ENCODE results near the gene FOXA1.

Gene FOXA1

GRCh38 chr14:37602605-37603453 is 7.8 kb upstream of the FOXA1 start:
- no peaks in the 10 kb centered on the region for H3K9me3 ChIP-seq (ENCODE audit: control insufficient read depth, low read length)
- no peaks in the 10 kb centered on the region for H3K36me3 ChIP-seq (ENCODE audit: control insufficient read depth, insufficient read depth, low read length)
- no peak overlapping the region for H3K27ac ChIP-seq (ENCODE audit: low read depth, low read length, severe bottlenecking)
- peaks cover 4% of the 10 kb centered on the region for H3K4me1 ChIP-seq (ENCODE audit: control insufficient read depth, insufficient read depth, low read length, poor library complexity, severe bottlenecking)
- H3K4me3 ChIP-seq (ENCODE audit: extremely low read depth, insufficient read depth, low read length, poor library complexity, severe bottlenecking): no peak overlapping the region
- 72 to 80% methylated on average over 10 to 19 of the region's 24 CpGs for WGBS, 2 experiments (ENCODE audit: insufficient coverage in 2 of 2)

GRCh38 chr14:37601865-37602264 is 6.8 kb upstream of the FOXA1 start:
- Histone ChIP-seq H3K36me3 (ENCODE audit: control insufficient read depth, insufficient read depth, low read length) (no peaks in the 10 kb centered on the region), H3K4me1 (ENCODE audit: control insufficient read depth, insufficient read depth, low read length, poor library complexity, severe bottlenecking) (peaks cover 4% of the 10 kb centered on the region), H3K4me3 (ENCODE audit: extremely low read depth, insufficient read depth, low read length, poor library complexity, severe bottlenecking) (no peak overlapping the region), H3K9me3 (ENCODE audit: control insufficient read depth, low read length) (no peaks in the 10 kb centered on the region), H3K27ac (ENCODE audit: low read depth, low read length, severe bottlenecking) (no peak overlapping the region)
- WGBS, 2 experiments (ENCODE audit: insufficient coverage in 2 of 2): 57 to 67% methylated on average over 10 to 13 of the region's 22 CpGs

- peaks cover 4% of the 10 kb centered on the region for H3K4me1 ChIP-seq (ENCODE audit: control insufficient read depth, insufficient read depth, low read length, poor library complexity, severe bottlenecking)
- H3K27ac ChIP-seq (ENCODE audit: low read depth, low read length, severe bottlenecking): no peak overlapping the region
- H3K36me3 ChIP-seq (ENCODE audit: control insufficient read depth, insufficient read depth, low read length): no peaks in the 10 kb centered on the region
- 82 to 84% methylated on average over 3 to 4 of the region's 4 CpGs for WGBS, 2 experiments (ENCODE audit: insufficient coverage in 2 of 2)
- no peaks in the 10 kb centered on the region for H3K9me3 ChIP-seq (ENCODE audit: control insufficient read depth, low read length)
- no peak overlapping the region for H3K4me3 ChIP-seq (ENCODE audit: extremely low read depth, insufficient read depth, low read length, poor library complexity, severe bottlenecking)
Measured at GRCh38 chr14:37600880-37601741, 6.1 kb upstream of the FOXA1 start.

- Histone ChIP-seq H3K36me3 (ENCODE audit: control insufficient read depth, insufficient read depth, low read length) (no peaks in the 10 kb centered on the region), H3K9me3 (ENCODE audit: control insufficient read depth, low read length) (no peaks in the 10 kb centered on the region), H3K27ac (ENCODE audit: low read depth, low read length, severe bottlenecking) (no peak overlapping the region), H3K4me1 (ENCODE audit: control insufficient read depth, insufficient read depth, low read length, poor library complexity, severe bottlenecking) (peaks cover 4% of the 10 kb centered on the region), H3K4me3 (ENCODE audit: extremely low read depth, insufficient read depth, low read length, poor library complexity, severe bottlenecking) (peak overlapping the region; percentile 19)
- WGBS, 2 experiments (ENCODE audit: insufficient coverage in 2 of 2): 0 to 2% methylated on average over 41 to 54 of the region's 57 CpGs
Measured at GRCh38 chr14:37599507-37600368, 4.7 kb upstream of the FOXA1 start.

- H3K27ac ChIP-seq (ENCODE audit: low read depth, low read length, severe bottlenecking): no peak overlapping the region
- no peaks in the 10 kb centered on the region for H3K9me3 ChIP-seq (ENCODE audit: control insufficient read depth, low read length)
- 6 to 10% methylated on average over 23 to 24 of the region's 36 CpGs for WGBS, 2 experiments (ENCODE audit: insufficient coverage in 2 of 2)
- no peaks in the 10 kb centered on the region for H3K36me3 ChIP-seq (ENCODE audit: control insufficient read depth, insufficient read depth, low read length)
- H3K4me1 ChIP-seq (ENCODE audit: control insufficient read depth, insufficient read depth, low read length, poor library complexity, severe bottlenecking): peaks cover 4% of the 10 kb centered on the region
- no peak overlapping the region for H3K4me3 ChIP-seq (ENCODE audit: extremely low read depth, insufficient read depth, low read length, poor library complexity, severe bottlenecking)
Measured at GRCh38 chr14:37598747-37599506, 3.9 kb upstream of the FOXA1 start.

GRCh38 chr14:37597914-37598746 is 3.1 kb upstream of the FOXA1 start:
- H3K36me3 ChIP-seq (ENCODE audit: control insufficient read depth, insufficient read depth, low read length): no peaks in the 10 kb centered on the region
- WGBS, 2 experiments (ENCODE audit: insufficient coverage in 2 of 2): 1 to 3% methylated on average over 38 to 40 of the region's 50 CpGs
- H3K27ac ChIP-seq (ENCODE audit: low read depth, low read length, severe bottlenecking): no peak overlapping the region
- peak overlapping the region; percentile 14 for H3K4me3 ChIP-seq (ENCODE audit: extremely low read depth, insufficient read depth, low read length, poor library complexity, severe bottlenecking)
- H3K9me3 ChIP-seq (ENCODE audit: control insufficient read depth, low read length): no peaks in the 10 kb centered on the region
- peaks cover 4% of the 10 kb centered on the region for H3K4me1 ChIP-seq (ENCODE audit: control insufficient read depth, insufficient read depth, low read length, poor library complexity, severe bottlenecking)

- H3K4me1 ChIP-seq (ENCODE audit: control insufficient read depth, insufficient read depth, low read length, poor library complexity, severe bottlenecking): peaks cover 4% of the 10 kb centered on the region
- no peaks in the 10 kb centered on the region for H3K36me3 ChIP-seq (ENCODE audit: control insufficient read depth, insufficient read depth, low read length)
Measured at GRCh38 chr14:37597538-37597913, 2.5 kb upstream of the FOXA1 start.

GRCh38 chr14:37596790-37597472 is 1.9 kb upstream of the FOXA1 start:
- 8 to 20% methylated on average over 2 to 4 of the region's 7 CpGs for WGBS, 2 experiments (ENCODE audit: insufficient coverage in 2 of 2)
- no peaks in the 10 kb centered on the region for H3K9me3 ChIP-seq (ENCODE audit: control insufficient read depth, low read length)
- no peak overlapping the region for H3K4me3 ChIP-seq (ENCODE audit: extremely low read depth, insufficient read depth, low read length, poor library complexity, severe bottlenecking)
- no peak overlapping the region for H3K27ac ChIP-seq (ENCODE audit: low read depth, low read length, severe bottlenecking)
- peaks cover 4% of the 10 kb centered on the region for H3K4me1 ChIP-seq (ENCODE audit: control insufficient read depth, insufficient read depth, low read length, poor library complexity, severe bottlenecking)
- no peaks in the 10 kb centered on the region for H3K36me3 ChIP-seq (ENCODE audit: control insufficient read depth, insufficient read depth, low read length)

More at GRCh38 chr14:37597538-37597913, 2.5 kb upstream of the FOXA1 start:
- 4 to 5% methylated on average over 10 to 14 of the region's 20 CpGs for WGBS, 2 experiments (ENCODE audit: insufficient coverage in 2 of 2)
- no peaks in the 10 kb centered on the region for H3K9me3 ChIP-seq (ENCODE audit: control insufficient read depth, low read length)
- H3K27ac ChIP-seq (ENCODE audit: low read depth, low read length, severe bottlenecking): no peak overlapping the region
- no peak overlapping the region for H3K4me3 ChIP-seq (ENCODE audit: extremely low read depth, insufficient read depth, low read length, poor library complexity, severe bottlenecking)

Measured in mesodermal cell (in vitro differentiated cells).